Heart right ventricle (tissue), 16 donors: ENCODE data around the gene SCGB2B2. TPM values are rescaled to one million over a fixed set of nuclear protein-coding genes. Genes with fewer than 3 reads are reported as not detected.
A peak's percentile ranks its signal among the peaks of the same experiment; 100 is the strongest.

Experiments used
- ATAC-seq, 8 donors: fragments of 200-7000 bp; cut with Tn5 transposase; one replicate each; pipeline ENCODE4 v1.9.1; 2020; ENCODE audit warnings: mild to moderate bottlenecking in 8 of 8, moderate library complexity in 8 of 8, moderate number of reproducible peaks in 1 of 8
- DNase-seq, 2 donors: peaks; one replicate each; pipeline ENCODE4 v3.0.0-alpha.2; 2020
- H3K27ac ChIP-seq, 10 donors: fragments of 200-600 bp; sonication (generic) in 2 of 10; one replicate each; pipeline versions ENCODE4 v1.5.0 to v1.8.0; 2020 to 2022; ENCODE audit warnings: mild to moderate bottlenecking in 3 of 10
- H3K27me3 ChIP-seq, 7 donors: fragments of 200-600 bp; one replicate each; pipeline ENCODE4 v1.8.0; 2021 to 2022; ENCODE audit warnings: mild to moderate bottlenecking in 2 of 7
- H3K36me3 ChIP-seq, 9 donors: fragments of 200-600 bp; sonication (generic) in 1 of 9; one replicate each; pipeline versions ENCODE4 v1.5.0 to v1.8.0; 2020 to 2022; ENCODE audit warnings: mild to moderate bottlenecking in 2 of 9
- H3K4me1 ChIP-seq, 9 donors: fragments of 200-600 bp; sonication (generic) in 1 of 9; one replicate each; pipeline versions ENCODE4 v1.5.0 to v1.8.0; 2020 to 2022; ENCODE audit warnings: mild to moderate bottlenecking in 4 of 9
- H3K4me3 ChIP-seq, 10 donors: fragments of 200-600 bp; sonication (generic) in 2 of 10; one replicate each; pipeline versions ENCODE4 v1.5.0 to v1.8.0; 2020 to 2022; ENCODE audit warnings: mild to moderate bottlenecking in 7 of 10, moderate library complexity in 2 of 10
- H3K9me3 ChIP-seq, 11 donors: fragments of 200-600 bp in 10 of 11; sonication (generic) in 2 of 11; one replicate each; pipeline versions ENCODE4 v1.5.0 to v1.8.0; 2013 to 2022; ENCODE audit warnings: mild to moderate bottlenecking in 2 of 11, control low read depth in 1 of 11, moderate library complexity in 1 of 11
- WGBS, 2 donors: extraction: QIAGEN DNeasy Blood & Tissue Kit; methylation state at CpG; one replicate each; pipeline ENCODE4 v1.1.7; 2013; ENCODE audit warnings: inconsistent platforms in 1 of 2; 5-methylcytosine and 5-hydroxymethylcytosine counted together
- intact Hi-C, 10 donors: fragments of 100-400 bp; cut with DNase I; formaldehyde crosslinking; loops; one replicate each; pipeline versions ENCODE4 v1.11.1 to v1.14.2; 2022
- polyA plus RNA-seq, 2 donors: library from polyadenylated mRNA; stranded (reverse); fragments of 200-250 nt; gene quantifications; one replicate each; pipeline ENCODE4 v1.2.3, GENCODE V29; 2013
- total RNA-seq, 10 donors: library from RNA; stranded (reverse); fragmentation: NEBNext Ultra II Directional in 3 of 10; extraction: Animal tissue kit (Norgen Biotek cat#: 25700) in 3 of 10; gene quantifications; one replicate each; pipeline versions ENCODE4 v1.2.1 to v1.2.4, GENCODE V29; 2021 to 2023
- TF ChIP-seq, protein P1 (sequence below), 9 donors: fragments of 200-600 bp; sonication (generic) in 2 of 9; IDR thresholded peaks; one replicate each; pipeline versions ENCODE4 v1.5.0 to v1.8.0; 2021 to 2022; ENCODE audit warnings: antibody characterized with exemption in 9 of 9, mild to moderate bottlenecking in 5 of 9, moderate library complexity in 1 of 9
- donor health status: Arrhythmogenic right ventricular cardiomyopathy.
- donor health status: ischemic (EF 13 %, LVEDD 7.1; RV severe dilation, severe dysfunction).
- donor health status: healthy with polysubstance abuse.
- donor health status: DM: no; HTN: yes; CAD: no.
- donor health status: DM: no; HTN: no; CAD: no.
- donor health status: ischemic (EF 25% LVEDD 6.9; RV normal size, moderate dysfunction).
- donor health status: ischemic (EF 25% LVEDD 5.7; RV mildly dilated, moderate dysfunction).
- donor health status: healthy.
- donor health status: DM: yes; HTN: yes; CAD: no.
- donor health status: Ischemic cardiomyopathy.
- donor health status: ischemic (EF 35%, LVEDD 5.7; RV mildly dilated, moderate dysfunction).
- donor health status: nonischemic (EF 11% LVEDD 7.7; RV severe dilation, severe dysfunction).
- donor health status: DM: yes; HTN: yes; CAD: no.
- donor health status: PGD.
- donor health status: ischemic (EF 29% LVEDD 5.4; RV normal size, mild dysfunction).
- donor health status: nonischemic (EF 23%, LVEDD 6.1; RV moderate dilation, normal function).

SCGB2B2 gene
- total and polyA plus RNA-seq, 12 donors: 0.06 to 0.94 (median 0.68) TPM

DNA sequence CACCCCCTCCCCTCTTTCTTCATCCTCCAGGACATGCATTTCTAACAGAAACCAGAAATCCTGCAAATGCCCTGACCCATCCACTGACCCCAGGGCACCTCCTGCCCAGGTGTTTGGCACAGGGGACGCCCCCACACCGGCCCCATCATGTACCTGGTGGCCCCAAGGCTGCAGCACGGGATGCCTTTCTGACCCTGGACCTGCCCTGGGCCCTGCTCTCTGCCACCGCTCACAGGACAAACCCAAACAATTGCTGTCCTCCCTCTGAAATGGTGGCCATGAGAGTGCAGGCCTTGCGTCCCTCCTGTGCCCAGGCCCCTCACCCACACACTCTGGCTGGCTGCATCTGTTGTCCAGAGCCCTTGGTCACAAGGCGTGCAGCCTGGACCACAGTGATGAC lies 12.1 kb downstream of the SCGB2B2 start:
- 89 to 94% methylated on average over 6 of the region's 6 CpGs for WGBS, 2 donors
- H3K4me3 ChIP-seq: no peak overlapping the region
- no peaks in the 10 kb centered on the region for H3K36me3 ChIP-seq
- H3K27me3 ChIP-seq: no peaks in the 10 kb centered on the region
- DNase-seq: no peak
- TF ChIP-seq, protein P1, sequence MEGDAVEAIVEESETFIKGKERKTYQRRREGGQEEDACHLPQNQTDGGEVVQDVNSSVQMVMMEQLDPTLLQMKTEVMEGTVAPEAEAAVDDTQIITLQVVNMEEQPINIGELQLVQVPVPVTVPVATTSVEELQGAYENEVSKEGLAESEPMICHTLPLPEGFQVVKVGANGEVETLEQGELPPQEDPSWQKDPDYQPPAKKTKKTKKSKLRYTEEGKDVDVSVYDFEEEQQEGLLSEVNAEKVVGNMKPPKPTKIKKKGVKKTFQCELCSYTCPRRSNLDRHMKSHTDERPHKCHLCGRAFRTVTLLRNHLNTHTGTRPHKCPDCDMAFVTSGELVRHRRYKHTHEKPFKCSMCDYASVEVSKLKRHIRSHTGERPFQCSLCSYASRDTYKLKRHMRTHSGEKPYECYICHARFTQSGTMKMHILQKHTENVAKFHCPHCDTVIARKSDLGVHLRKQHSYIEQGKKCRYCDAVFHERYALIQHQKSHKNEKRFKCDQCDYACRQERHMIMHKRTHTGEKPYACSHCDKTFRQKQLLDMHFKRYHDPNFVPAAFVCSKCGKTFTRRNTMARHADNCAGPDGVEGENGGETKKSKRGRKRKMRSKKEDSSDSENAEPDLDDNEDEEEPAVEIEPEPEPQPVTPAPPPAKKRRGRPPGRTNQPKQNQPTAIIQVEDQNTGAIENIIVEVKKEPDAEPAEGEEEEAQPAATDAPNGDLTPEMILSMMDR (IDR thresholded peaks at IDR 0.05): no peak
- H3K27ac ChIP-seq: no peak overlapping the region
- H3K4me1 ChIP-seq: peaks cover 0 to 24% (median 0%) of the 10 kb centered on the region in 9 donors
- H3K9me3 ChIP-seq: no peaks in the 10 kb centered on the region
- intact Hi-C loops: no loop called here
- ATAC-seq: peak in 1 of 8 donors; percentile 13

DNA sequence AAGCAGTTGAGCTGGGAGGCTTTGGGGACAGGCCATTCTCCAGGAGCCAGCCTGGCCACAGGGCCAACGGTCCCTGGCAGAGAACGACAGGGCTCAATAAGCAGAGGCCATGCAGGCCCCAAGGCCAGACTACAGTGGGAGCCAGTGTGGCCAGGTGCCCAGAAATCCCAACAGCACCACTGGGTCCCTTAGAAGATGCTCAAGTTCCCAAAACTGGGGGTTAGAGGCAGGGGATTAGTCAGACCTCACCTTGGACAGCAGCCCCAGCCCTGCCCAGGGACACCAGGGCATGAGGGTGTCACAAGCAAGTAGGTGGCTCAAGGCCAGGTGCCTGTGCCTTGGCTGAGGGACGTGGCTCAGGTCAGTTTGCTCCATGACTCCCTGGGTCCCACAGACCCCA lies 12.8 kb downstream of the SCGB2B2 start:
- peak; percentile 22 to 58 (median 48) for ATAC-seq
- H3K27ac ChIP-seq: no peak overlapping the region
- 54 to 59% methylated on average over 3 of the region's 3 CpGs for WGBS, 2 donors

DNA sequence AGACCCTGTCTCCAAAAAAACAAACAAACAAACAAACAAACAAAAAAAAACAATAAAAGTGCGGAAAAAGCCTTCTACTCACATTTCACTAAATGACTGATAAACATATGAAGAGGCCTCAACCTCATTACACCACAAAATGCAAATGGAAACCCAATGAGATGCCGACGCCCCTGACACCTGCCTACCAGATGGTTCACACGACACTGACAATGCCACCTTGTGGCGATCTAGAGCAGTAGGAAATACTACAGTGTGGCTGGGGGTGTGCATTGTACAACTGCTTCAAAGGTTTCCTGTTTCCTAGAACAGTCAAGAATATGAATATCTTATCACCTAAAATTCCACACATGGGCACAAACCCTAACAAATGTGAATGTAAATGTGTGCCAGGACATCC lies 14.0 kb downstream of the SCGB2B2 start:
- H3K9me3 ChIP-seq: no peaks in the 10 kb centered on the region
- H3K27me3 ChIP-seq: no peaks in the 10 kb centered on the region
- ATAC-seq (peak in 1 of 8 donors; percentile 48), DNase-seq (no peak)
- H3K4me1 ChIP-seq: peaks cover 0 to 22% (median 0%) of the 10 kb centered on the region in 9 donors
- 40 to 43% methylated on average over 5 of the region's 5 CpGs for WGBS, 2 donors
- TF ChIP-seq, protein P1 (IDR thresholded peaks at IDR 0.05): peak in 7 of 9 donors; percentile 33 to 48 (median 40)
- H3K4me3 ChIP-seq: no peak overlapping the region
- H3K27ac ChIP-seq: no peak overlapping the region
- no peaks in the 10 kb centered on the region for H3K36me3 ChIP-seq
- intact Hi-C loops: no loop called here

More for the DNA sequence above, 12.8 kb downstream of the SCGB2B2 start:
- Histone ChIP-seq H3K4me1 (peaks cover 0 to 24% (median 0%) of the 10 kb centered on the region in 9 donors), H3K9me3 (no peaks in the 10 kb centered on the region), H3K4me3 (no peak overlapping the region), H3K27me3 (no peaks in the 10 kb centered on the region), H3K36me3 (no peaks in the 10 kb centered on the region)
- intact Hi-C loops: no loop called here
- no peak for DNase-seq
- TF ChIP-seq, protein P1 (IDR thresholded peaks at IDR 0.05): no peak

DNA sequence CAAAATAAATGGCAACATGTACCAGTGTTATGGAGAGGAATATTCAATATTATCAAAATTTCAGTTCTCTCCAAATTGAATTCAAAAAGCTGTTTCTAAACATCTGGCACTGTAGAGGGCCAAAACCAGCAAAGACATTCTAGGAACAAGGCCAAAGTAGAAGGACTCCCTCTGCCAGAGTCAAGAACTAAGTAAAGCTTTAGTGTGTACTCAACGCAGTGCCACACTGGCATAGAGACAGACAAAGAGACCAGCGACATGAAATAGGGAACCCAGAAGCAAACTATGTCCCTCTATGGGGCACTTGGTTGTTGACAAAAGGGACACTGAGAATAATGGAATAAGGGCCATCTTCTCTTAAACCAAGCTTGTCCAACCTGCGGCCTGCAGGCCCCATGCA lies 15.6 kb downstream of the SCGB2B2 start:
- Histone ChIP-seq H3K36me3 (no peaks in the 10 kb centered on the region), H3K4me3 (no peak overlapping the region), H3K4me1 (peaks cover 0 to 11% (median 0%) of the 10 kb centered on the region in 9 donors), H3K27me3 (no peaks in the 10 kb centered on the region), H3K27ac (peak overlapping the region in 2 of 10 donors; percentile 17 to 37), H3K9me3 (no peaks in the 10 kb centered on the region)
- peak in 5 of 8 donors; percentile 55 to 86 (median 76) for ATAC-seq
- WGBS, 2 donors: 56 to 66% methylated on average over 3 of the region's 3 CpGs
- TF ChIP-seq, protein P1 (IDR thresholded peaks at IDR 0.05): no peak
- no peak for DNase-seq
- intact Hi-C loops: no loop called here
